BLaER1 (cell line): ENCODE results near the gene ELK3.

Experiments
- H3K27ac ChIP-seq: shearing (Covaris generic); formaldehyde crosslinking; 2 replicates; pipeline ENCODE4 v1.8.1; 2022
- H3K27me3 ChIP-seq: shearing (Covaris generic); formaldehyde crosslinking; 2 replicates; pipeline ENCODE4 v1.8.1; 2022
- H3K36me3 ChIP-seq: shearing (Covaris generic); formaldehyde crosslinking; 2 replicates; pipeline ENCODE4 v1.8.1; 2022
- H3K4me1 ChIP-seq: shearing (Covaris generic); formaldehyde crosslinking; 2 replicates; pipeline ENCODE4 v1.8.1; 2022
- H3K4me2 ChIP-seq: shearing (Covaris generic); formaldehyde crosslinking; 2 replicates; pipeline ENCODE4 v1.8.1; 2022
- H3K4me3 ChIP-seq: shearing (Covaris generic); formaldehyde crosslinking; 2 replicates; pipeline ENCODE4 v1.8.1; 2022
- H3K9ac ChIP-seq: shearing (Covaris generic); formaldehyde crosslinking; 2 replicates; pipeline ENCODE4 v1.8.1; 2022
- H3K9me3 ChIP-seq: shearing (Covaris generic); formaldehyde crosslinking; 2 replicates; pipeline ENCODE4 v1.8.1; 2022
- H4K20me1 ChIP-seq: shearing (Covaris generic); formaldehyde crosslinking; 2 replicates; pipeline ENCODE4 v1.8.1; 2022
- Cebpa-rat ChIP-seq: shearing (Covaris generic); IDR thresholded peaks from 2 replicates; pipeline ENCODE4 v1.8.1; 2022

The ELK3 gene

GRCh38 chr12:96164951-96165811 is 29.0 kb upstream of the ELK3 start:
- Histone ChIP-seq H3K36me3 (no peaks in the 10 kb centered on the region), H3K9me3 (no peaks in the 10 kb centered on the region), H4K20me1 (no peaks in the 10 kb centered on the region), H3K9ac (no peak overlapping the region), H3K27me3 (no peaks in the 10 kb centered on the region), H3K4me1 (peaks cover 19% of the 10 kb centered on the region), H3K4me2 (no peak overlapping the region), H3K27ac (no peak overlapping the region), H3K4me3 (no peak overlapping the region)
- no peak for TF ChIP-seq Cebpa-rat

- H3K4me1 ChIP-seq: peaks cover 32% of the 10 kb centered on the region
- H3K36me3 ChIP-seq: no peaks in the 10 kb centered on the region
- no peak overlapping the region for H3K27ac ChIP-seq
- no peak for TF ChIP-seq Cebpa-rat
- no peaks in the 10 kb centered on the region for H4K20me1 ChIP-seq
- H3K4me3 ChIP-seq: no peak overlapping the region
- H3K27me3 ChIP-seq: no peaks in the 10 kb centered on the region
- no peaks in the 10 kb centered on the region for H3K9me3 ChIP-seq
- H3K9ac ChIP-seq: no peak overlapping the region
- no peak overlapping the region for H3K4me2 ChIP-seq
Measured at GRCh38 chr12:96166765-96167164, 27.4 kb upstream of the ELK3 start.

GRCh38 chr12:96167492-96167891 is 26.7 kb upstream of the ELK3 start:
- no peak overlapping the region for H3K4me3 ChIP-seq

GRCh38 chr12:96170328-96170727 is 23.8 kb upstream of the ELK3 start:
- H3K36me3 ChIP-seq: no peaks in the 10 kb centered on the region
- no peak for TF ChIP-seq Cebpa-rat
- H3K27ac ChIP-seq: peak overlapping the region; percentile 72
- peak overlapping the region; percentile 50; the same call in 1 of the 2 replicates for H3K9ac ChIP-seq
- H3K9me3 ChIP-seq: 0 out of 2 replicates have a peak, but pooled peaks cover 6% of the 10 kb centered on the region
- peak overlapping the region; percentile 75 for H3K4me2 ChIP-seq
- peaks cover 26% of the 10 kb centered on the region for H3K4me1 ChIP-seq
- no peaks in the 10 kb centered on the region for H3K27me3 ChIP-seq
- no peaks in the 10 kb centered on the region for H4K20me1 ChIP-seq
- H3K4me3 ChIP-seq: 0 out of 2 replicates have a peak overlapping the region, but pooled peaks have one; percentile 11

More at GRCh38 chr12:96167492-96167891, 26.7 kb upstream of the ELK3 start:
- no peaks in the 10 kb centered on the region for H3K36me3 ChIP-seq
- H3K9ac ChIP-seq: no peak overlapping the region
- peaks cover 32% of the 10 kb centered on the region for H3K4me1 ChIP-seq
- no peak overlapping the region for H3K4me2 ChIP-seq
- no peak for TF ChIP-seq Cebpa-rat
- H3K9me3 ChIP-seq: no peaks in the 10 kb centered on the region
- no peaks in the 10 kb centered on the region for H4K20me1 ChIP-seq
- no peak overlapping the region for H3K27ac ChIP-seq
- no peaks in the 10 kb centered on the region for H3K27me3 ChIP-seq

GRCh38 chr12:96170762-96171161 is 23.4 kb upstream of the ELK3 start:
- H4K20me1 ChIP-seq: no peaks in the 10 kb centered on the region
- peaks cover 25% of the 10 kb centered on the region for H3K4me1 ChIP-seq
- H3K9me3 ChIP-seq: peaks cover 10% of the 10 kb centered on the region
- no peaks in the 10 kb centered on the region for H3K36me3 ChIP-seq
- no peak for TF ChIP-seq Cebpa-rat
- H3K27ac ChIP-seq: peak overlapping the region; percentile 72
- H3K4me2 ChIP-seq: peak overlapping the region; percentile 75
- no peaks in the 10 kb centered on the region for H3K27me3 ChIP-seq
- 0 out of 2 replicates have a peak overlapping the region, but pooled peaks have one; percentile 11 for H3K4me3 ChIP-seq
- peak overlapping the region; percentile 50; the same call in 1 of the 2 replicates for H3K9ac ChIP-seq

GRCh38 chr12:96171905-96172304 is 22.3 kb upstream of the ELK3 start:
- Histone ChIP-seq H3K4me2 (no peak overlapping the region), H3K9me3 (peaks cover 21% of the 10 kb centered on the region), H3K9ac (no peak overlapping the region), H3K27me3 (no peaks in the 10 kb centered on the region), H3K27ac (no peak overlapping the region), H3K36me3 (no peaks in the 10 kb centered on the region), H4K20me1 (no peaks in the 10 kb centered on the region), H3K4me1 (peaks cover 21% of the 10 kb centered on the region), H3K4me3 (no peak overlapping the region)
- no peak for TF ChIP-seq Cebpa-rat

GRCh38 chr12:96172981-96173380 is 21.2 kb upstream of the ELK3 start:
- H3K9me3 ChIP-seq: peaks cover 30% of the 10 kb centered on the region
- H3K4me2 ChIP-seq: no peak overlapping the region
- no peak overlapping the region for H3K27ac ChIP-seq
- no peaks in the 10 kb centered on the region for H4K20me1 ChIP-seq
- H3K4me1 ChIP-seq: peaks cover 21% of the 10 kb centered on the region
- H3K9ac ChIP-seq: no peak overlapping the region
- no peak overlapping the region for H3K4me3 ChIP-seq
- H3K36me3 ChIP-seq: no peaks in the 10 kb centered on the region
- no peaks in the 10 kb centered on the region for H3K27me3 ChIP-seq
- no peak for TF ChIP-seq Cebpa-rat

- no peak overlapping the region for H3K27ac ChIP-seq
- H3K4me2 ChIP-seq: no peak overlapping the region
- H3K36me3 ChIP-seq: no peaks in the 10 kb centered on the region
- no peak for TF ChIP-seq Cebpa-rat
- no peak overlapping the region for H3K9ac ChIP-seq
- H3K4me1 ChIP-seq: no peaks in the 10 kb centered on the region
- no peaks in the 10 kb centered on the region for H4K20me1 ChIP-seq
- H3K27me3 ChIP-seq: no peaks in the 10 kb centered on the region
- H3K4me3 ChIP-seq: no peak overlapping the region
- H3K9me3 ChIP-seq: peaks cover 50% of the 10 kb centered on the region
Measured at GRCh38 chr12:96176575-96176974, 17.6 kb upstream of the ELK3 start.

GRCh38 chr12:96177013-96177412 is 17.2 kb upstream of the ELK3 start:
- Histone ChIP-seq H4K20me1 (no peaks in the 10 kb centered on the region), H3K27ac (no peak overlapping the region), H3K4me2 (no peak overlapping the region), H3K27me3 (no peaks in the 10 kb centered on the region), H3K9me3 (peaks cover 52% of the 10 kb centered on the region), H3K9ac (no peak overlapping the region), H3K36me3 (no peaks in the 10 kb centered on the region), H3K4me3 (no peak overlapping the region), H3K4me1 (no peaks in the 10 kb centered on the region)
- TF ChIP-seq Cebpa-rat: no peak

- Histone ChIP-seq H3K27ac (no peak overlapping the region), H3K4me2 (no peak overlapping the region), H3K36me3 (no peaks in the 10 kb centered on the region), H3K27me3 (no peaks in the 10 kb centered on the region), H3K9me3 (peaks cover 42% of the 10 kb centered on the region), H3K9ac (no peak overlapping the region), H3K4me3 (no peak overlapping the region), H4K20me1 (no peaks in the 10 kb centered on the region), H3K4me1 (peaks cover 42% of the 10 kb centered on the region)
- no peak for TF ChIP-seq Cebpa-rat
Measured at GRCh38 chr12:96183734-96184370, 10.3 kb upstream of the ELK3 start.
